ENCODE measurements around the gene ACTC1.

The ACTC1 gene

DNA sequence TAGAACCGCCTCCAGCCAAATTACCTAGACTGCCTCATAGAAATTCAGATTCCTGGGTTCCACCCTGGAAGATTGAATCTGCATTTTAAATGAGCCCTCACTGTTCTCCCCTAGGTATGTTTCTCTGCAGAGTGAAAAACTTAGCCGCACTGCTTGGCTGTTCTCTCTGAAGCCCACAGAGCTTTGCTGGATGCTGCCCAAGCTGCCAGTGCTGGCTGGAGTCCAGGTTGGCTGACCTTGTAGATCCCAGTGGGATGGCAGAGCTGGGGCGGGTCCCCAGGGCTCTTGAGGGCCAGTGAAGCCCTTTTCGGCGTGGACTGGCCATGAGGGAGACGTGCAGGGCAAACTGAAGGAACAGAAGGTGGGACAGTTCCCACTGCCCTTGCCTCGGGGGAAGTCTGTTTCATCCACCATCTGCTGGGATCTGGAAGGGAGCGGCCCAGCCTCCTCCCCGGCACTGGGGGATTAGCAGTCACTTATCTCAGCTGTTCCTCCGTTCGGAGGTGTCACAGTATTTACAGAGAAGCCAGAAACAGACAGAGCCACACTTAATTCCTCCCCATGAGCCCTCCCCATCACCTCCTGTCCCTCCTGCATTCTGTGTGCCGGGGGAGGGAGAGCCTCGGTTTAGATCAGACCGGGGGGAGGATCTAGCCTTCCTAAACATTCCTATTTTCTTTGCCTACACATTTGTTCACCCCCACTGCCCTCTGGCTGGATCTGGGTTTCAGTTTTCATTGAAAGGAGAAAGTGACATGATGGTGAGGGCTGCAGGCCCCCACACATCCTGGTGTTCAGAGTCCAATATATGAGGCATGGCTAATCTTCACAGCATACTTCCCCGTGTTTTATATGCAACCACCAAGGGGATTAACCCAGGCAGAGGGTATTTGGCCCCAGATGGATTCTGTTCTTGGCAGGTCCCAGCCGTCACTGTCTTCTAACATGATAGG, 4.1 kb upstream of the ACTC1 start:
- no peak for DNase-seq

DNA sequence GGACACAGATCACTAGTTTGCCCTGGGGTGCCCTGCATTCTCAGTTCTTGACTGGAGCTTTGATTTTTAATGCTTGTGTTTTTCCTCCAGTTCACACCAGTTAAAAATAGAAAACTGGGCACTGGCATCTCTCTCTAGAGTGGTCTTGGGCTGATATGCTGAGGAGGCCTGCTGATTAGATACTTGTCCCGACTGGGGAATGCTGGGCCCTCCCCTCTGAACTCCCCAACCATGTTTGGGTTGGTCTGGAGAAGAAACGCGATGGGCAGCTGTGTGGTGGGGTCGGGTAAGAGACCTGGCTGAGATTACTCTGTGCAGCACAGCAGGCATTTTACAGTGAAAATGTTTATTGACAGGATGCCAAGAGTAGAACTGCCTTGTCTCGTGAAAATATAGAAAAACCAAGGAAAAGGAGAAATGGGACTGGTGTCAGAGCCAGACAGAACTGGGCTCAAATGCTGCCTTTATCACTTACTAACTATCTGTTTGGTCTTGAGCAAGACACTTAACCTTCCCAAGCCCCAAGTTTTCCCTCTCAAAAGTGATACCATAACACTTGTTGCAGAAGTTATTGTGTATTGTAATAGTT, 1.6 kb upstream of the ACTC1 start:
- no peak for DNase-seq

DNA sequence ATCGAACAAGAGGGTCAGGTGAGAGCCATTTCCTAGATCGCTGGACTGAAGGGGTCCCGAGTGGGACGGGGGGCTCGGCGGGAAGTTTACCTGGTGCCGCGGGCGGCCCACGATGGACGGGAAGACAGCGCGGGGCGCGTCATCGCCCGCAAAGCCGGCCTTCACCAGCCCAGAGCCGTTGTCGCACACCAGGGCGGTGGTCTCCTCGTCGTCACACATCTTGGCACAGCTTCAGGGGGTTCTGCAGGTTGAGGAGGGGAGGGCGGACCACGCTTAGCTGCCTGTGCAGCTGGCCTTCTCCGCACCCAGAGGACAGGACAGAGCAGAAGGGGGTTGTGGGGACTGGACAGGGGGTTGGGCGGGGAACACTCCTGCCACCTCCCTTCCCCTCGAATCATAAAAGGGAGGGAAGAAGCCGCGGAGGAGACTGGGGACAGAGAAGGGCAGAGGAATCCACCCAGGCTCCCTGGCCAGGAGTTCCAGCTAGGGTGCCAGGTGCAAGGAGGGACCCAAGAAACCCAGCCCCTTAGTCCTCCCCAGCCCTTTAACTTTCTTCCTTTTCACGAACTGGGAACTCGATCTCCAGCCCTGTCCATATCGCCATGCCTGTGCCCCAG, 651 bp downstream of the ACTC1 start:
- no peak for DNase-seq

DNA sequence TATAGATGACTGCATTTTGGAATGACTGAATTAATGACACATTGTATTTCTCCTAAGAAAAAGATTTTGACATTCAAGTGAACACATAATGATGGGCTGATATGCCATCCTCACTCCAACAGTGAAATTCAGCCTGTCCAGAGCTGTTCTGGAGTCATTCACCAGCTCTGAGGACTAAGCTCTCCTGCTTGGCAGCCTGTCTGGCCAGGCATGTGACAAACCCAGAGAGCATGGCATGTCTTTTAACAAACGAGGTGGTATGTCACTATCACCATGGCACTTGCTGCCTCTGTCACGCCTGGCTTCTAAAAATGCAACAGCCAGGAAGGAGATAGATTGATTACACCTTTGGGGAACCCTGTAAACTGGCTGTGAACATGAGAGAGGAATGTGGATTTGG, 1.4 kb downstream of the ACTC1 start:
- no peak for DNase-seq

DNA sequence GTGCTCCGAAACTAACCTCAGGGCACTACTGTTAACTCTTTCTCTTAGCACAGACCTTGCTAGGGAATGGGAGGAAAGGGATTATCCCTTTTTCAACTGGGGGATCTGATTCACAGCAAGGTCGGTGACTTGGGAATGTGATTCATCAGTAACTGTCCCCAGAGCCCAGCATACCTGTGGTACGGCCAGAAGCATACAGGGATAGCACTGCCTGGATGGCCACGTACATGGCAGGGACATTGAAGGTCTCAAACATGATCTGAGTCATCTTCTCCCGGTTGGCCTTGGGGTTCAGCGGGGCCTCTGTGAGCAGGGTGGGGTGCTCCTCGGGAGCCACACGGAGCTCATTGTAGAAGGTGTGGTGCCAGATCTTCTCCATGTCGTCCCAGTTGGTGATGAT, 2.3 kb downstream of the ACTC1 start:
- no peak for DNase-seq

DNA sequence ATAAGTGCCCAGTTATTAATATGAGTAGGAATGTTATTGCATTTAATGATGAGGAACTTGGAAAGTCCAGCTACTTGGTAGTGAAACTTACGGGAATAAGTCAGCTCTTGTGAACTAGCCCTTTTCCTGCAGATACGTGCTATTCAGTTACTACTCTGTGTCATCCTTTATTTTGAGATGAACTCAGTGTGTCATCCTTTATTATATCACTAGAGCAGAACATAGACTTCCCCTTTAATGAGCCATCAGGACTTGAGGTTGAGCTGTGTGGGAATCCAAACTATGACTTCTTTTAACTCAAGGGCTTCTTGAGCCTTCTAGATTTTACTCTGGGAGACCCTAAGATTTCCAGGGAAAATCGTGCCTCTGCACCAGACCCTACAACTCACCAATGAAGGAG, 3.6 kb downstream of the ACTC1 start:
- DNase-seq = no peak

DNA sequence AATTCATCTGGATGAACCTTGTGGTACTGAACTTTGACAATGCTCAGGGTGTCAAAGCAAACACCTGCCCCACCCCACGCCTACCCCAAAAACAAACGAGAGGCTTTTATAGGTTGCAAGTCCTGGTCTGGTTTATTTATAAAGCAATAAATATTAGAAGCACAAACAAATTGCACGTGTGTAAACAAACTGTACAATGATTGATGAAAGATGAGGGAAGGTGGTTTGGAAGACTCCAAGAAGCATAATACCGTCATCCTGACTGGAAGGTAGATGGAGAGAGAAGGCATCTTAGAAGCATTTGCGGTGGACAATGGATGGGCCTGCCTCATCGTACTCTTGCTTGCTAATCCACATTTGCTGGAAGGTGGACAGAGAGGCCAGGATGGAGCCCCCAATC, 5.2 kb downstream of the ACTC1 start:
- no peak for DNase-seq

DNA sequence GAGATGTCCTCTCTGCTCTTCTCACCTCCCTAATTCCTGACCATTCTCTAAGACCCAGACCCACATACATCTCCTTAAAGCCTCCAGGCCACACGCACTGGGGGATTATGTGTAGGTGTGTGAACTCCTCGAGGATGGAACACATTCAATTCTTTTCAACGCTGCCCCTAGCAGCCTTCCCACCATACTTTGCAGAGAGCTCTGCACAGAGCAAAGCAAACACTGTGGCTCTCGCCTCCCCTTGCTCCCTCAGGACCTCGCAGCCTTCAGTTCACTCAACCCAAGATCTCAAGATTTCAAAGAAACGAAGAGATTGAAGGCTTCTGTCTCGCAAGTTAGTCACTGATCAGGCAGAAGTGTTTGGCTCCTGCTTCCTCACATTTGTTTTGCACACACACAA, 6.0 kb downstream of the ACTC1 start:
- DNase-seq = no peak

DNA sequence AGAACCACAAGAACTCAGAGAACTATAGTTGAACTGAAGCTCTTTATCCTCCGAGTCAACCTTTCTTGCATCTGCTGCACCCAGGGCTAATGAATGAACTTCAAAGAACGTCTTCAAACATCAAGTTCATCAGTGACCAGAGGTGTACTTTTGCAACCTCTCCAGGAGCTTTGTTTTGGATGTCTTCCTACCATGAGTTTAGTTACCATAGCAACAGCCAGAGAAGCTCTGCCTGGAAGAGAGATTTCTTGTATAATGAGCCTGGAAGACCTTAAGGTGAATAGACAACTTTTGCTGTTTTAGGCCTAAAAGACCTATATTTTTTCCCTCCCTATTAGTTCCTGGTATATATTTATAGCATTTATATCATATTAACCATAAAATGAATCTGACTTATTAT, 9.1 kb downstream of the ACTC1 start:
- DNase-seq = no peak

DNA sequence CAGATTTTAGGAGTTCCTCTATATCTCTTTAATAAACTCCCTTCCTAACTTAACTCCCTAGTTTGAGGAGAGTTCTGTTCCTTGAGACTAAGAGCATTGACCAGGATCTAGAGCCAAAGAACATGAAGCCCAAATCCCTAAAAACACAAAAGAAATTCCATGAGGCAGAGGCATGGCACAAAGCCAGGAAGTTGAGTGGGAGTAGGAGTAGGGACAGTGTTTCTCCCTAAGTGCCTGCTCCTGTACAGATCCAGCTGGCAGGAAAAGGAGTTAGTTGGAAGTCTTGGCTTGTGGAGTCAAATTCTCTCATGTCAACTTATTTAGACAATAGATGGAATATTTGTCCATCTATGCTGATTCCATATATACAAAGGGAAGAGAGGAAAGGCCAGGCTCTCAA, 11.4 kb downstream of the ACTC1 start:
- DNase-seq = no peak

DNA sequence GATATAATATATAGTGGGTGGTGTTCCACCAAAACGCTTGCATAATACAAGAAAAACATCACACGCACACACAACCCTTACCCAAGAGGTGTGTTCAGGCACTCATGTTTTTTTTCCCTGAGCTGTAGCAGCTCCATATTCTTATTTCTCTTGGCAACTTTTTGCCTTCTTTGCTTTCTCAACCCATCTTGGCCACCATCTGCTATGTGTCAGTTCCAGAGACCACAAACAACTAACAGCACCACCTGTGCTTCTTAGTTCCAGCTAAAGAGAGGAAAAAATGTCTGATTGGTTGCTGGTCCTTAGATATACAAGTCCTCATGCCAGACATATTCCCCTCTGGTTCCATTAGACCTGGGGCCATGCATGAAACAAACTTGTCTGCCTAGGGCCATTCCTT, 11.9 kb downstream of the ACTC1 start:
- no peak for DNase-seq

DNA sequence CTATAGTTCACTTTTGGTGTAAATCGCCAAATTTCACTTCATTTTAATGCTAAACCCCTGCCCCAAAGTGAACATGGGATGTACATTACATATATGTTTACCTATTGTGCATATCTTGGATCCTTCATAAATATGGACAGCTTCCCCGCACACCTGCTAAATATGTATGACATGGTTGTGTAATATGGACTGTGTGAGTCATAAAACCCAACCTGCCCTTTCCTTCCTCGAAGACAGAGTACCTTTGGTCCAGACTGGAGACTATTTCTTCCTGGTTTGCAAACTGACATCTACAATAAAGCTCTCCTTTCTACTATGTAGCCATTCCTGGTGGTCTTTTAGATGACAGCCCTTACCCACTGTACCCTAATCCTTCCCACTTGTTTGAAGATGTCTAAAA, 12.4 kb downstream of the ACTC1 start:
- DNase-seq = no peak

DNA sequence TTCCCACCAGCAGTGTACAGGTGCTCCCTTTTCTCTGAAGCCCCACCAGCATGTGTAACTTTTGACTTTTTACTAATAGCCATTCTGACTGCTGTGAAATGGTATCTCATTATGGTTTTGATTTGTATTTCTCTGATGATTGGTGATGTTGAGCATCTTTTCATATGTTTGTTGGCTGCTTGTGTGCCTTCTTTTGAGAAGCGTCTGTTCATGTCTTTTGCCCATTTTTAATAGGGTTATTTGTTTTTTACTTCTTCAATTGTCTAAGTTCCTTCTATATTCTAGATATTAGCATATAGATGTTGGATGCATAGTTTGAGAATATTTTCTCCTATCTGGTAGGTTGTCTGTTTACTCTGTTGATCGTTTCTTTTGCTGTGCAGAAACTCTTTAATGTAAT, 14.6 kb downstream of the ACTC1 start:
- no peak for DNase-seq

DNA sequence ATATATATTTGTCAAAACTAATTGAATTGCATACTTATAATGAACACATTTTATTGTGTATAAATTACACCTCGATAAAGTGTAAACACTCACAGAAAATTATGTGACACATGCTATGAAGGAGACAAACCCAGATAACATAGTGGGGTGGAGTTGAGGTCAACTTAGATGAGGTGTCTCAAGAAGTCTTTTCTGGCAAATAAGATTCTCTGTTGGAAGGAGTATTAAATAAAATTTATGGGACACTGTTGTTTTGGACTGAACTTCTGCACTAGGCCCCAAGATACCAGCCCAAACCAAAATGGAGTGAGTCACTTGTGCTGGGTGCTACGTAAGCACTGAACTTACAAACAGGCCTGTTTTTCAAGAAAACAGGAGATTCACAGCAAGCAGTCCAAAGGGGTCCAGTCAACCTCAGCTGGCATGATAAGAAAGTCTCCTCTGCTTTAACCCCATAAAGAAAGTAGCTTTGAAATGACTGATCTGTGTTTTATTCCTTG, 18.7 kb downstream of the ACTC1 start:
- DNase-seq = no peak

DNA sequence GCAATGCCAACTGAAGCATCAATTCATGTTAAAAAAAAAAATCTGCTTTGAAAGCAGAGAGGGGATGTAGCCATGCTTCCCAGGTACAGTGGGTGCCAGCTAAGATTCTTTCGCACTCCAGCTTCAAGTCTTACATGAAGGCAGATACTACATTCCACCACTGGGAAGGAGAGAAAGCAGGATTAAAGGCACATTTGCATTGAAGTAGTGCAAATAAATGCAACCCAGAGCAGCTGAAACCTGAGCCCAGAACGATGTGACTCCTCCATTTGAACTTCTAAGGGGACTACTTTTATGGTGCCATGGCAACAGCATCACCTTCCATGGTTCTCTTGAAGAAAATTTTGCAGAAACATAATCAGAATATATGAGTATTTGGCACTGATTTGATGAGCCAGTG, 21.4 kb downstream of the ACTC1 start:
- no peak for DNase-seq

DNA sequence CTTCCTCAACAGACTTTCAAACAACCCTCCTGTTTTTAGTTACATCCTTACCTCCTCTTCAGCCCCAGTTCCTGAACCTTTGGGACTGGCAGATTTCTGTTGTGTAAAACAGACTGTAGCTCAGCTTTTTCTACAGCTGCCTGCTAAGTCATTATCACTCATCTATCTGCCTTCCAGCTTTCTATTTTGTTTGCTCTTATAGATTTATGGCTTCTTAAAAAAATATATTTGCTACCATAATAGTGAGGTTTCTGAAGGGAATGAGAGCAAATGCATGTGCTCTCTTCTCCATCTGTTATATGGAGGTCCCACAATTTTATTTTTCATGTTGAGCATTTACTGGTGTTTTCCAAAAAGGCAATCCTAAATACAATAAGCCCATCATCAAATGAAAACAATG, 22.3 kb downstream of the ACTC1 start:
- no peak for DNase-seq

DNA sequence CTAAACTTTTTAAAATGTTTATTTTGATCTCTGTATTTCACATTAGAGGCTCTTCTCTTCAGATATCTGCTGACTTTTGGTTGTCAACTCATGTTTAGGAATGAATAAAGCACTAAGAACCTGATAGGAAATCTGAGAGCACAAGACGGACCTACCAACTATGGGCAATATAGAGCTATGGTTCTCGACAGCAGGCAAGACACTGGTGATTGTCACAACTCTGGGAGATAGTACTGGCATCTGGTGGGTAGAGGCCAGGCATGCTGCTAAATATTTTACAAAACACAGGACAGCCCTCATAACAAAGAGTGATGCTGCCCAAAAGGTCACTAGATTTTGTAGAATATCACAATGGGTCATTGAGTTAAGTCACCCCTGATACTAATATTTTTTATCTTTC, 23.0 kb downstream of the ACTC1 start:
- DNase-seq = no peak

DNA sequence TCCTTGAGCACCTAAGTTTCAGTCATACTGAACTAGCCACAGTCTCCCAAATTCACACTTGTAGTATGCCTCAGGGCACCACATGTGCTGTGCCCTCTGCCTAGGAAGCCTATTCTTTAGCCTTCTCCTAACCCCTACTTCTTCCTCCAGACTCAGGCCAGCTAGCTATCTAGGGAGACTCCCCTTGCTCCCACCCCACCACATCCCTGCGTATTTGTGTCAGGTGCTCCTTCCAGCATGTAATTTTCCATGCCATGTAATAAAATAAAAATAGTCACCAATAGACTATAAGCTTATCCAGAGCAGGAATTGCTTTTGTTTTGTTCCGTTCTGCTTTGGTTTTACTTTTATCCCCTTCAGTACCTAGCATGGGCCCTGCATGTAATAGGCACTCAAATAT, 25.6 kb downstream of the ACTC1 start:
- DNase-seq = no peak

DNA sequence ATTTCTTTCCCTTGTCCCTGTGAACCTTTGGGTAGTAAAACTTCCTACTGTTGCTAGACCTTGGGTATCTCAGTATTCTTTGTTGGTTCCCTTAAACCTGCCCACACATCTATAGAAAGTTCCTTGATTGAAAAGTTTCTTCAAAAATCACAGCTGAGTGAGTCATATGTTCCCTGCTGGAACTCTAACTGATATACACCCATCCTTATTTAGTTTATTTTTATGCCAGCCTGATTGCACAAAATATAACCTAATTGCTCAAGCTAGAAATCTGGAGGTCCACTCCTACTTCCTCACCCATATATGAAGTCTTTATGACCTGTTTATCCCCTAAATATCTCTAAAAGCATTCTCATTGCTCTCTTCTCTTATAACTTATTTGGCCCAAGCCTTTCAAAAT, 26.8 kb downstream of the ACTC1 start:
- peak; percentile 13 to 48 for DNase-seq

DNA sequence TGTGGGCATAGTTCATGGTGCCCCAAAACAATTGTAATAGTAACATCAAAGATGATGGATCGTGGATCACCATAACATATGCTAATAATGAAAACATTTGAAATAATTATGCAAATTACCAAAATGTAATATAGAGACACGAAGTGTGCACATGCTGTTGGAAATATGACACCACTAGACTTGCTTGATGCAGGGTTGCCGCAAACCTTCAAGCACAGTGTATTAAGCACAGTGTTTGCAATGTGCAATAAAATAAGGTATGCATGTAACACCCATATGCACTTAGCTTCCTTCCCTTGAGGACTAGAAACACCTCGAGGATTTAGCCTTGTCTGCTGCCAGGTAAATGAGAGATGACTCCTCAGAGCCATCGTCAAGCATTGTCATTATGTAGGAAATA, 29.6 kb downstream of the ACTC1 start:
- no peak for DNase-seq

DNA sequence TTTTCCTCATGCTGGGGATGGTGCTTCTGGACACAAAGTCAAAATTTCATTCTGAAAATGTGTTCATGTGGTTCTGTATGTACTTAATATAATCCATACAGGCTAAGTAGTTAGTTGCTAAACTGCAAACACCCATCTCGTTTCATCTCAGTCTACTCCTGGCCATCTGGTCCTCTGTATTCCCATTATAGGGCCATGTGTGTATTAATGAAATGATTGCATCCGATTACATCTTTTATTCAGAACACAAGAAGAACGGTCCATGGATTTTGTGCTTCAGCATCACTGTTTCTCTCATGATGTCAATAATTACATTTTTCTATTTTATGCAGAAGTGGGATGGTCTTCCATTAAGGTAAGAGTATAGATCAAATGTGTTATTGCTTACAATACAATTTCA, 34.4 kb downstream of the ACTC1 start:
- DNase-seq = no peak

DNA sequence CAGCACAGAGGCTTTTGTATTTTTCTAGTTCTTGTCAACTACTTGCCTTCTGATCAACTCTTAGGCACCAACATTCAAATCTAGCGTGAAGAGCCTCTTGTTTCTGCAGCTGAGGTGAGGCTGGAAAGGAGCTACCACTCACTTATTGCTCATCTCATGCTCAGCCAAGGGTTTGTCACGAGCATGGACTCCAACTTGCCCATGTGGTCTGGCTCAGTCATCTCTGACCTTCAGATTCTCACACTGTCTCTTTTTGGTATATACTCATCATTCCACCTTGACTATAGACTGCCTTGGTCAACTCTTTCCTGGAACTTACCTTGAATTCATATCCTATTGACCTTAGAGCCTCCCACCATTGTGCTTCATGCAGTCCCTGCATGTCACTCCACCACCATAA, 35.4 kb downstream of the ACTC1 start:
- DNase-seq = no peak

DNA sequence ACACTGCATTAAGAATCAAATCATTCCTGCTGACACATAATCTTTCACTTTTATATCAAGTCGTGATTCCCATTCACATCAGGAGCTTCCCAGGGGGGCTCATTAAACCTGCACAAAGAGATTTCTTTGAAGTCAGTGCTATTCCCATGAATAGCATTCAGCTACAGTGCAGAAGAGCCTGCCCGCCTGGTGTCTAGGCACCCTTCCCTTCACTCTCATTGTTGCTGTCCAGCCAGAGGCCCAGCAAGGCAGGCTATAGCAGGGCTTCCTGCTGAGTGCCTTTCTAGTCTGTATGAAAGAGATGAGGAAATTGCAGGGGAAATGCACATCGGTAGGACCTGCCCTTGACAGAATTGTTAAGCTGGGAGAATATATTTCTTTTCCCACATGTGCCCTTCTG, 36.0 kb downstream of the ACTC1 start:
- DNase-seq = no peak

DNA sequence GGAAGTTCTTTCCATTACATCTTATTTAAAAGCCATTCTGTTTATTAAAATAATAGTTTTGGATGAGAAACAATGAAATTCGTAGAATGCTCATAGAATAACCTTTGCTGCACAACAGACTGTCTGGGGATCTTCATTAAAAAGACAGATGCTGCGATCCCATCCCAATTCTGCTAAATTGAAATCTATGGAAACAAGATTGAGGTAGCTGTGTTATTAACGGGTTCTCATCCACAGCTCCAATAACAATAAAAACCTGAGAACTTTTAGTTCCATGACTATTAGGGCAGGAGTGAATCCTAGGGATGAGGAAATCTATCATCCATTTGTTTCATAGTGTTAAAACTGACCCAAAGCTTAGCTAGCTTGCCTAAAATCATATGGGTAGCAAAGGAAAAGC, 38.1 kb downstream of the ACTC1 start:
- no peak for DNase-seq
